NCI-H2107 (cell line): ENCODE measurements around the gene TEX22.
"Not testable (repeated sequence)": the region's sequence is repeated elsewhere in the genome, so short reads cannot be mapped to it uniquely, and the experiment has no call there.

Source experiments
- DNase-seq: peaks from one replicate; lab custom pipeline; 2025; lab: John Stamatoyannopoulos, UW

TEX22 gene

GRCh38 chr14:105398044-105398725, at the start of gene TEX22:
TSS of gene TEX22 (plus strand) at chr14:105398538. CDS start at chr14:105399341, 803 bp downstream.
- peak; percentile 91 for DNase-seq

- no peak for DNase-seq
These were observed 49.2 kb upstream of the TEX22 start for GRCh38 chr14:105348945-105349699.

- DNase-seq, result no peak
These were observed 48.3 kb upstream of the TEX22 start for GRCh38 chr14:105349992-105350391.

GRCh38 chr14:105350450-105351244, 47.7 kb upstream of the TEX22 start:
- DNase-seq, result no peak

GRCh38 chr14:105351410-105351809, 46.9 kb upstream of the TEX22 start:
- no peak for DNase-seq

- peak; percentile 95 for DNase-seq
These were observed 46.2 kb upstream of the TEX22 start for GRCh38 chr14:105351920-105352851.

- no peak for DNase-seq
These were observed 45.2 kb upstream of the TEX22 start for GRCh38 chr14:105353136-105353535.

- no peak for DNase-seq
These were observed 43.8 kb upstream of the TEX22 start for GRCh38 chr14:105354541-105354940.

- DNase-seq, result no peak
These were observed 43.2 kb upstream of the TEX22 start for GRCh38 chr14:105355049-105355575.

- DNase-seq, result no peak
These were observed 42.3 kb upstream of the TEX22 start for GRCh38 chr14:105355850-105356604.

GRCh38 chr14:105356927-105357326, 41.4 kb upstream of the TEX22 start:
- no peak for DNase-seq

GRCh38 chr14:105357626-105358025, 40.7 kb upstream of the TEX22 start:
- no peak for DNase-seq

GRCh38 chr14:105358140-105358846, 40.0 kb upstream of the TEX22 start:
- no peak for DNase-seq

- no peak for DNase-seq
These were observed 39.4 kb upstream of the TEX22 start for GRCh38 chr14:105358943-105359342.

GRCh38 chr14:105361412-105361811, 36.9 kb upstream of the TEX22 start:
- not testable (repeated sequence) for DNase-seq

- no peak for DNase-seq
These were observed 34.3 kb upstream of the TEX22 start for GRCh38 chr14:105363847-105364708.

- DNase-seq, result no peak
These were observed 33.2 kb upstream of the TEX22 start for GRCh38 chr14:105365101-105365500.

- no peak for DNase-seq
These were observed 32.7 kb upstream of the TEX22 start for GRCh38 chr14:105365681-105366080.
